HEK293 (cell line): ENCODE measurements around the gene ERAS.

ENCODE experiments used
- CTCF ChIA-PET: fragments of 350-600 bp; formaldehyde crosslinking; extraction: SDS; loops from one replicate; lab custom pipeline; 2021; ENCODE audit warnings: antibody characterized with exemption; lab: Yijun Ruan, JAX
- POLR2A ChIA-PET: fragments of 300-600 bp; formaldehyde crosslinking; extraction: SDS; loops from one replicate; lab custom pipeline; 2020; ENCODE audit warnings: antibody characterized with exemption, inconsistent platforms; lab: Yijun Ruan, JAX
- H3K27ac ChIP-seq: fragments of 200-500 bp; sonication (Bioruptor generic); 2 replicates; pipeline ENCODE4 v1.5.1; 2014; ENCODE audit warnings: low read depth, low read length, control low read depth, inconsistent platforms; ENCODE audit errors: extremely low read depth
- H3K36me3 ChIP-seq, 2 experiments: fragments of 200-500 bp in 1 of 2; sonication (Bioruptor generic) in 1 of 2; 1 replicate in 1 of 2; 2 replicates in 1 of 2; pipeline ENCODE4 v1.5.1; 2014 to 2017; ENCODE audit warnings: inconsistent platforms in 2 of 2, low read length in 2 of 2; ENCODE audit not compliant: control insufficient read depth in 2 of 2, insufficient read depth in 1 of 2
- H3K4me1 ChIP-seq: fragments of 200-500 bp; sonication (Bioruptor generic); 2 replicates; pipeline ENCODE4 v1.5.1; 2014; ENCODE audit warnings: mild to moderate bottlenecking, low read length, inconsistent platforms; ENCODE audit not compliant: control insufficient read depth, insufficient read depth
- H3K4me3 ChIP-seq: 2 replicates; pipeline ENCODE4 v1.5.1; 2011; ENCODE audit warnings: low read depth, mild to moderate bottlenecking, control low read depth, low read length, moderate library complexity
- H3K9me3 ChIP-seq: fragments of 200-500 bp; sonication (Bioruptor generic); 2 replicates; pipeline ENCODE4 v1.5.1; 2014; ENCODE audit warnings: low read depth, low read length, inconsistent platforms; ENCODE audit not compliant: control insufficient read depth, insufficient read depth
- INSM2 ChIP-seq: fragments of 450-650 bp; formaldehyde crosslinking; IDR thresholded peaks from 2 replicates; pipeline ENCODE4 v1.5.1; 2016; ENCODE audit warnings: missing biosample characterization, missing genetic modification characterization
- MEIS1 ChIP-seq: sonication (generic); formaldehyde crosslinking; IDR thresholded peaks from 2 replicates; pipeline ENCODE4 v1.8.1; 2022; ENCODE audit warnings: missing genetic modification reagents, mild to moderate bottlenecking, borderline replicate concordance
- TSHZ1 ChIP-seq: fragments of 450-650 bp; formaldehyde crosslinking; IDR thresholded peaks from 2 replicates; pipeline ENCODE4 v1.5.1; 2016; ENCODE audit warnings: missing biosample characterization, missing genetic modification characterization, borderline replicate concordance
- ZBTB1 ChIP-seq: fragments of 450-650 bp; formaldehyde crosslinking; IDR thresholded peaks from 2 replicates; pipeline ENCODE4 v1.5.1; 2016; ENCODE audit warnings: missing biosample characterization, missing genetic modification characterization
- ZFP41 ChIP-seq: fragments of 450-650 bp; formaldehyde crosslinking; IDR thresholded peaks from 2 replicates; pipeline ENCODE4 v1.5.1; 2016; ENCODE audit warnings: missing biosample characterization, missing genetic modification characterization, borderline replicate concordance
- ZNF211 ChIP-seq: fragments of 450-650 bp; formaldehyde crosslinking; IDR thresholded peaks from 2 replicates; pipeline ENCODE4 v1.5.1; 2016; ENCODE audit warnings: low read depth, missing biosample characterization, missing genetic modification characterization
- ZNF354C ChIP-seq: fragments of 450-650 bp; formaldehyde crosslinking; IDR thresholded peaks from 2 replicates; pipeline ENCODE4 v1.5.1; 2016; ENCODE audit warnings: missing biosample characterization, missing genetic modification characterization, low read depth, borderline replicate concordance
- ZNF426 ChIP-seq: fragments of 450-650 bp; formaldehyde crosslinking; IDR thresholded peaks from 2 replicates; pipeline ENCODE4 v1.5.1; 2017; ENCODE audit warnings: missing biosample characterization, missing genetic modification characterization, mild to moderate bottlenecking, inconsistent platforms, moderate library complexity
- ZNF488 ChIP-seq: fragments of 450-650 bp; formaldehyde crosslinking; IDR thresholded peaks from 2 replicates; pipeline ENCODE4 v1.5.1; 2016; ENCODE audit warnings: missing biosample characterization, missing genetic modification characterization
- ZNF549 ChIP-seq: fragments of 450-650 bp; IDR thresholded peaks from 2 replicates; pipeline ENCODE4 v1.5.1; 2018; ENCODE audit warnings: missing biosample characterization, missing genetic modification characterization, mild to moderate bottlenecking, inconsistent platforms, moderate library complexity
- ZNF580 ChIP-seq: fragments of 450-650 bp; formaldehyde crosslinking; IDR thresholded peaks from 2 replicates; pipeline ENCODE4 v1.5.1; 2016; ENCODE audit warnings: missing biosample characterization, missing genetic modification characterization
- ZNF624 ChIP-seq: fragments of 450-650 bp; formaldehyde crosslinking; IDR thresholded peaks from 2 replicates; pipeline ENCODE4 v1.5.1; 2017; ENCODE audit warnings: missing biosample characterization, missing genetic modification characterization
- ZNF660 ChIP-seq: fragments of 450-650 bp; IDR thresholded peaks from 2 replicates; pipeline ENCODE4 v1.5.1; 2018; ENCODE audit warnings: missing biosample characterization, mild to moderate bottlenecking, missing genetic modification characterization
- ZNF664 ChIP-seq: fragments of 450-650 bp; formaldehyde crosslinking; IDR thresholded peaks from 2 replicates; pipeline ENCODE4 v1.5.1; 2016; ENCODE audit warnings: missing biosample characterization, missing genetic modification characterization
- ZNF768 ChIP-seq: fragments of 450-650 bp; formaldehyde crosslinking; IDR thresholded peaks from 2 replicates; pipeline ENCODE4 v1.5.1; 2018; ENCODE audit warnings: missing biosample characterization, mild to moderate bottlenecking, missing genetic modification characterization
- ZNF837 ChIP-seq: fragments of 450-650 bp; formaldehyde crosslinking; IDR thresholded peaks from 2 replicates; pipeline ENCODE4 v1.5.1; 2016; ENCODE audit warnings: missing biosample characterization, missing genetic modification characterization
- TF ChIP-seq, protein P1 (sequence below): fragments of 450-650 bp; formaldehyde crosslinking; IDR thresholded peaks from 2 replicates; pipeline ENCODE4 v1.5.1; 2016; ENCODE audit warnings: missing biosample characterization, missing genetic modification characterization, borderline replicate concordance
- TF ChIP-seq, protein P2 (sequence below): fragments of 450-650 bp; formaldehyde crosslinking; IDR thresholded peaks from 2 replicates; pipeline ENCODE4 v1.5.1; 2017; ENCODE audit warnings: missing biosample characterization, missing genetic modification characterization
- TF ChIP-seq, protein P3 (sequence below): fragments of 450-650 bp; formaldehyde crosslinking; IDR thresholded peaks from 2 replicates; pipeline ENCODE4 v1.5.1; 2016; ENCODE audit warnings: missing biosample characterization, missing genetic modification characterization
- TF ChIP-seq, protein P4 (sequence below): fragments of 450-650 bp; formaldehyde crosslinking; IDR thresholded peaks from 2 replicates; pipeline ENCODE4 v1.5.1; 2017; ENCODE audit warnings: missing biosample characterization, mild to moderate bottlenecking, missing genetic modification characterization, moderate library complexity

The ERAS gene

DNA sequence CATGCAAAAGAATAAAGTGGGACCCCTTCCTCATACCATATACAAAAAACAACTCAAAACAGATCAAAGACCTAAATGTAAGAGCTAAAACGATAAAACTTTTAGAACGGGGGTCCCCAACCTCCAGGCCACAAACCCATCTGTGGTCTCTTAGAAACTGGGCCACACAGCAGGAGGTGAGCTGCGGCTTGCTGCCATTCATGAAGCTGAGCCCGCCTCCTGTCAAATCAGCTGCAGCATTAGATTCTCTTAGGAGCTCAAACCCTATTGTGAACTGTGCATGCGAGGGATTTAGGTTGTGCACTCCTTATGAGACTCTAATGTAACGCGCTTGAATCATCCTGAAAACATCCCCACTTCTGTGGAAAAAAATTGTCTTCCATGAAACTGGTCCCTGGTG lies 46.9 kb upstream of the ERAS start:
- CTCF ChIA-PET: no interaction called here
- H3K27ac ChIP-seq: no peak overlapping the region
- H3K36me3 ChIP-seq: no peaks in the 10 kb centered on the region
- TF ChIP-seq ZNF768: no peak
- TF ChIP-seq, protein P1, sequence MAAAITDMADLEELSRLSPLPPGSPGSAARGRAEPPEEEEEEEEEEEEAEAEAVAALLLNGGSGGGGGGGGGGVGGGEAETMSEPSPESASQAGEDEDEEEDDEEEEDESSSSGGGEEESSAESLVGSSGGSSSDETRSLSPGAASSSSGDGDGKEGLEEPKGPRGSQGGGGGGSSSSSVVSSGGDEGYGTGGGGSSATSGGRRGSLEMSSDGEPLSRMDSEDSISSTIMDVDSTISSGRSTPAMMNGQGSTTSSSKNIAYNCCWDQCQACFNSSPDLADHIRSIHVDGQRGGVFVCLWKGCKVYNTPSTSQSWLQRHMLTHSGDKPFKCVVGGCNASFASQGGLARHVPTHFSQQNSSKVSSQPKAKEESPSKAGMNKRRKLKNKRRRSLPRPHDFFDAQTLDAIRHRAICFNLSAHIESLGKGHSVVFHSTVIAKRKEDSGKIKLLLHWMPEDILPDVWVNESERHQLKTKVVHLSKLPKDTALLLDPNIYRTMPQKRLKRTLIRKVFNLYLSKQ (tag by site-specific recombination): no peak
- no peak for TF ChIP-seq ZFP41 (tag by site-specific recombination)
- TF ChIP-seq ZNF624: no peak
- H3K9me3 ChIP-seq: no peaks in the 10 kb centered on the region
- H3K4me3 ChIP-seq: no peak overlapping the region
- POLR2A ChIA-PET: no interaction called here
- H3K4me1 ChIP-seq: no peaks in the 10 kb centered on the region

DNA sequence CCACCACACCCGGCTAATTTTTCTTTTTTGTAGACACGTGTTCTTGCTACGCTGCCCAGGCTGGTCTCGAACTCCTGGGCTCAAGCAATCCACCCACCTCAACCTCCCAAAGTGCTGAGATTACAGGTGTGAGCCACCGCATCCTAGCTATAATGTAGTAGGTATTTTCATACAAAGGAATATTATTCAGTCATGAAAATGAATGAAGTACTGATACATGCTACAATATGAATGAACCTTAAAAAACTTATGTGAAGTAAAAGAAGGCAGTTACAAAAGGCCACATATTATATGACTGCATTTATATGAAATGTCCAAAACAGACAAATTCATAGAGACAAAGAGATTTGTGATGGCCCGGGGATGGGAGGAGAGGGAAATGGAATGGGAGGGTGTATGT lies 44.6 kb upstream of the ERAS start:
- Histone ChIP-seq H3K36me3 (no peaks in the 10 kb centered on the region), H3K4me1 (no peaks in the 10 kb centered on the region), H3K27ac (no peak overlapping the region), H3K9me3 (no peaks in the 10 kb centered on the region), H3K4me3 (no peak overlapping the region)
- CTCF ChIA-PET: no interaction called here
- no peak for TF ChIP-seq ZNF211
- TF ChIP-seq, protein P2, sequence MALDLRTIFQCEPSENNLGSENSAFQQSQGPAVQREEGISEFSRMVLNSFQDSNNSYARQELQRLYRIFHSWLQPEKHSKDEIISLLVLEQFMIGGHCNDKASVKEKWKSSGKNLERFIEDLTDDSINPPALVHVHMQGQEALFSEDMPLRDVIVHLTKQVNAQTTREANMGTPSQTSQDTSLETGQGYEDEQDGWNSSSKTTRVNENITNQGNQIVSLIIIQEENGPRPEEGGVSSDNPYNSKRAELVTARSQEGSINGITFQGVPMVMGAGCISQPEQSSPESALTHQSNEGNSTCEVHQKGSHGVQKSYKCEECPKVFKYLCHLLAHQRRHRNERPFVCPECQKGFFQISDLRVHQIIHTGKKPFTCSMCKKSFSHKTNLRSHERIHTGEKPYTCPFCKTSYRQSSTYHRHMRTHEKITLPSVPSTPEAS (tag by site-specific recombination): no peak
- no peak for TF ChIP-seq MEIS1 (CRISPR knock-in tag)
- TF ChIP-seq ZNF660 (tag by site-specific recombination): no peak
- no peak for TF ChIP-seq ZNF580 (tag by site-specific recombination)
- TF ChIP-seq INSM2 (tag by site-specific recombination): no peak
- no peak for TF ChIP-seq ZNF426 (tag by site-specific recombination)
- no peak for TF ChIP-seq ZBTB1 (tag by site-specific recombination)
- no peak for TF ChIP-seq ZNF488 (tag by site-specific recombination)
- TF ChIP-seq ZNF549 (tag by site-specific recombination): no peak
- POLR2A ChIA-PET: no interaction called here

DNA sequence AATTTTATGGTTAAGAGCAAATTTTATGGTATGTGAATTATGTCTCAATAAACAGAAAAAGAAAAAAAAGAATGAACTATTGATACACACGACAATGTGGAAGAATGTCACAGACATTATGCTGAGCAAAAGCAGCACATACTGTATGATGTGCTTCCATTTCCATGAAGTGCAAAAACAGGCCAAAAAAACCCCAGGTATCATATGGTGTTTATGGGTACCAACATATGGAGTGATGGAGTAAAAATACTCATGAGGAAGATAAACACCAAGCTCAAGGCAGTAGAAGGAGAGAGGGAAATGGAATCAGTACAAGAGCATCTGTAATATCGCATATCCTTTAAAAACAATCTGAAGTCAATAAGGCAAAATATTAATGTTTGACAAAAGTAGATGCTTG lies 44.1 kb upstream of the ERAS start:
- H3K4me3 ChIP-seq: no peak overlapping the region
- ChIA-PET CTCF (no interaction called here), POLR2A (no interaction called here)
- H3K9me3 ChIP-seq: no peaks in the 10 kb centered on the region
- H3K36me3 ChIP-seq: no peaks in the 10 kb centered on the region
- no peak overlapping the region for H3K27ac ChIP-seq
- no peaks in the 10 kb centered on the region for H3K4me1 ChIP-seq
- TF ChIP-seq TSHZ1: no peak
- TF ChIP-seq, protein P3, sequence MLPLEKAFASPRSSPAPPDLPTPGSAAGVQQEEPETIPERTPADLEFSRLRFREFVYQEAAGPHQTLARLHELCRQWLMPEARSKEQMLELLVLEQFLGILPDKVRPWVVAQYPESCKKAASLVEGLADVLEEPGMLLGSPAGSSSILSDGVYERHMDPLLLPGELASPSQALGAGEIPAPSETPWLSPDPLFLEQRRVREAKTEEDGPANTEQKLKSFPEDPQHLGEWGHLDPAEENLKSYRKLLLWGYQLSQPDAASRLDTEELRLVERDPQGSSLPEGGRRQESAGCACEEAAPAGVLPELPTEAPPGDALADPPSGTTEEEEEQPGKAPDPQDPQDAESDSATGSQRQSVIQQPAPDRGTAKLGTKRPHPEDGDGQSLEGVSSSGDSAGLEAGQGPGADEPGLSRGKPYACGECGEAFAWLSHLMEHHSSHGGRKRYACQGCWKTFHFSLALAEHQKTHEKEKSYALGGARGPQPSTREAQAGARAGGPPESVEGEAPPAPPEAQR: no peak
- no peak for TF ChIP-seq ZNF664
- TF ChIP-seq ZNF837 (tag by site-specific recombination): no peak
- TF ChIP-seq, protein P4, sequence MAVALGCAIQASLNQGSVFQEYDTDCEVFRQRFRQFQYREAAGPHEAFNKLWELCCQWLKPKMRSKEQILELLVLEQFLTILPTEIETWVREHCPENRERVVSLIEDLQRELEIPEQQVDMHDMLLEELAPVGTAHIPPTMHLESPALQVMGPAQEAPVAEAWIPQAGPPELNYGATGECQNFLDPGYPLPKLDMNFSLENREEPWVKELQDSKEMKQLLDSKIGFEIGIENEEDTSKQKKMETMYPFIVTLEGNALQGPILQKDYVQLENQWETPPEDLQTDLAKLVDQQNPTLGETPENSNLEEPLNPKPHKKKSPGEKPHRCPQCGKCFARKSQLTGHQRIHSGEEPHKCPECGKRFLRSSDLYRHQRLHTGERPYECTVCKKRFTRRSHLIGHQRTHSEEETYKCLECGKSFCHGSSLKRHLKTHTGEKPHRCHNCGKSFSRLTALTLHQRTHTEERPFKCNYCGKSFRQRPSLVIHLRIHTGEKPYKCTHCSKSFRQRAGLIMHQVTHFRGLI: no peak
- TF ChIP-seq ZNF354C (tag by site-specific recombination): no peak
